HL-60/S4 treated with retinoic acid at 250 ng/mL for 4 days and 3 days (cell line): ENCODE measurements around the gene NFATC2.

Source experiments
- in situ Hi-C: fragments of 300-500 bp; cut with MboI; formaldehyde crosslinking; loops from 2 replicates; pipeline ENCODE4 v1.7.0; 2022; ENCODE audit warnings: low sequenced_read_pairs

Gene NFATC2

DNA sequence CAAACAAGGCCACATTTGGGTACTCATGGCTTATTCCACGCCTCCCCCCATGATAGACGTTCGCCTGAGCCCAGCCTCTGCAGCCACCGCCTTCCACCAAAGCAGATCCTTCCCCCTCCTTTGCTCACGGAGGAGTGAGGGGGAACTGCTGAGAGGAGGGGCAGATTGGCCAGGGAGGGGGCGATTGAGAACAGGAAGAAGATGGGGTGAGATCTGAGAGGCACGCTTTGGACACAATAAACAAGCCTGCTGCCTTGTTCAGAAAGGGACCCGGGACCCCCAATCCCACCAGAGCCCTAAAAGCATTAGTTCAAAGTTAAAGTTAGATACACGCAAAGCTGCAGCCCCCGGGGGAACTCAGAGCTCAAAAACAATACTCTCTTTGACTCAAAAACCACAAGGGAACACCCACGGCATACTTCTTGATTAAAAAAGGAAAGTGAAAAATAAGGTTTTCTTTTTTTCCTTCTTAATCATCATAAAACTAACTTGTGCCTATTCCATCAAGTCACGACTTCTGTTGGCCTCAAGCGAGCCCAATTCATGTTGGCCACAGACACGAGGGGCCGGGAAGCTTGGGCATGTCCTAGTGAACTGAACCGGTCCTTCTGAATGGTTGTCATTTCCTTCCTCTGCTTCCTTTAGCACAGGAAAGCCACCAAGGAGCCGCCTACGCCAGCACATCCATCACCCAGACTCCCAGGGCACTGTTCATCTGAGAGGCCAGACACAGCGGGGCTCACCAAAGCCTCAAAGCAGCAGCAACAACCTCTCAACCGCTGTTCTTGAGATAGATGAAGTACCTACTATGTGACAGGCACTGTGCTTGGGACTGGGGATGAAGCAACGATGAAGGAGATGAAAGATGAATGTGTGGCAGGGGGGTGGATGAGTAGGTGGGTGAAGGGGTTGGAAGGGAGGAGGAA lies 44.7 kb downstream of the NFATC2 start:
- in situ Hi-C loops: no loop called here

DNA sequence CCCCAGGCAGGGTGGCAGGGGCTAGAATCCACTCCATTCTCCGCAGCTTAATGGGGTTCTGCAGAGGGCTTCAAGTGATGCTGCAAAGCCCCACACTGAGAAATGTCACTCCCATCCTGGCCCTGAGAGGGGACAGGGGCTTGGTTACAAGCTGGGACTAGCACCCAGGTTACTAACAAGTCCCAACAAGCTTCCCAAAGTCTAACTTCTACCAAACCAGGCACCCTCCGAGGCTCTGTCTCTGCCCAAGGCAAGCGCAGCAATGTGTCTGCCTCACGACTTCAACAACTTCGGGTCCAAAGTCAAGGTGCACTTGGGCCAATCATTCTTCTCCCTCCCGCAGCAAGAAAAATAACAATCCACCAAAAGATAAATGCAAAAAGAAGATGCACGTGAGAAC lies 45.6 kb downstream of the NFATC2 start:
- in situ Hi-C loops: no loop called here

GRCh38 chr20:51495921-51496545 lies 46.5 kb downstream of the NFATC2 start:
- in situ Hi-C loops: no loop called here

- in situ Hi-C loops: no loop called here
Observed at GRCh38 chr20:51495291-51495690, 47.2 kb downstream of the NFATC2 start.

- in situ Hi-C loops: no loop called here
Observed at GRCh38 chr20:51494241-51495110, 48.0 kb downstream of the NFATC2 start.

DNA sequence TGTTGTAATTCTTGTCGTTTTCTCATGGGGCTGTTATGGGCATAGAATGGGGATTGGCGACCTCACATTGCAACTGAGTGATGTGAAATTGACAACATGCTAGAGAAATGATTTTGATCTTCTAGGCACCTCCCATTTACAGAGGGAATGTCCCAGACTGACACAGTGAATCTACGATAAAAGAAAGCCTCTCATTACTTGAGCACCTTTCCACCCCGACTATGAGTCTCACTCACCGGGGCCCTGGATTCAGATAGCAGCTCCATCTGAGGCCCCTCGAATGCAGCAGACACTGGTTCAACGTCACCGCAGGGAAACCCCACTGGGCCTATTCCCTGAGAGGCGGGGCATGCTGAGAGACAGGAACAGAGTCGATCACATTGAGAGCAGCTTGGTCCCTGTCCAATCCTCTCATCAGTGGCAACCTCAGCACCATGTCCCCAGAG lies 49.1 kb downstream of the NFATC2 start:
- in situ Hi-C loops: no loop called here

DNA sequence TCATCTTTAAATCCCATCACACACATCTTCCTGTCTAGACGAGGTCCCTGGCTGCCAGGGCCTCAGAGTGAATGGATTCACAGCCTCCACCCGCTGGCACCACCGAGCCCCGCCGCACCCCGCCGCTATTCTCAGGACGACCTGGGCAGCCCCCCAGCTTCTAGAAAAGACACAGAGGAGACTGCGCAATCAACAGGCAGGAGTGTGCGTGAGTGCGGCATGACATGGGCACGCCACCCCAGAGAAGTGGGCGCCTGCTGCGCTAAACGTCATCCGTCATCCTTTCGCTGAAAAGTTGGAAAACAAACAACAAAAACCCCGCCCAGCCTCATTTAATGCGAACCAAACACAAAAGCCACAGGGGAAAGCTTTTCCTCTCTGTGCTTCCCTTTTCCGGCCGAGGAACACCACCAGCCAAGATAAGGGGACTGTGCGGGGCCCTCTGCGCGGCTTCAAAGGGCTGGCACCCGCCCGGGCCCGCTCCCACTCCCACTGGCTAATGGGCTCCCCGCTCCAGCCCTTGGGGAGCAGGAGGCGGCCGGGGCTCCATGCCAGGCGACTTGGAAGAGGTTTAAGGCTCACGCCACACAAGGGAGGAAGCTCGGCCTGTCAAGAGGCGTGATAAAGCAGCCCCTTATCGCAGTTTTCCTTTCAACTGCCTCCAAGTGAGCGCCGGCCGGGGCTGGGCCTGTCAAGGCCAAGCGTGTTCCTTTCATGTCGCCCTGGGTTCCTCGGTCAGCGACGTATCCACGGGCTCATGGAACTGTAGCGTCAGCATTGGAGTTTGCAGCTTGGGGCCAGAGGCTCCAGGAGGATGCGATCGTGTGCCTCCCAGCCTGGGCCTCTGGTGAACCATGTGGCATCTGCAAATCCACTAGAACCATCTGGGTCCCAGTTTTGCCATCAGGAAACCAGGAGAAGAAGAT lies 50.1 kb downstream of the NFATC2 start:
- in situ Hi-C loops: no loop called here

- in situ Hi-C loops: no loop called here
Observed at GRCh38 chr20:51491393-51491792, 51.1 kb downstream of the NFATC2 start.

- in situ Hi-C loops: no loop called here
Observed at GRCh38 chr20:51490635-51491034, 51.9 kb downstream of the NFATC2 start.

- in situ Hi-C loops: no loop called here
Observed at GRCh38 chr20:51489611-51490010, 52.9 kb downstream of the NFATC2 start.

- in situ Hi-C loops: no loop called here
Observed at GRCh38 chr20:51488331-51488730, 54.2 kb downstream of the NFATC2 start.

GRCh38 chr20:51487565-51488268 lies 54.8 kb downstream of the NFATC2 start:
- in situ Hi-C loops: no loop called here

DNA sequence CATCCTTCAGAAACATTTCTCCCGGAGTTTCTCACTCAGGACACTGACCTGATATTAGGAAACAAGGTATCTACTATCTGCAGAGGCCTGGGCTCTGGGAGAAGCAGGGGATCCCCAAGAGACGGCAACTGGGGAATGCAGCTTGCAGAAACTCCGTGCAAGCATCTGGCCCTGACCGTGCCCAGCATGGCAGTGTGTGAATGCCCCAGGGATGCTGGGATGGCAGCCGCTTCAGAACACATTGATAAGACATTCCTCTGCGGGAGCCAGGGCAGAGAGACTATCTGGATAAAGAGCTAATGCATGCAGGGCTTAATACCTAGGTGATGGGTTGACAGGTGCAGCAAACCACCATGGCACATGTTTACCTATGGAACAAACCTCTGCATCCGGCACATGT lies 55.4 kb downstream of the NFATC2 start:
- in situ Hi-C loops: no loop called here

- in situ Hi-C loops: no loop called here
Observed at GRCh38 chr20:51486197-51487005, 56.1 kb downstream of the NFATC2 start.

DNA sequence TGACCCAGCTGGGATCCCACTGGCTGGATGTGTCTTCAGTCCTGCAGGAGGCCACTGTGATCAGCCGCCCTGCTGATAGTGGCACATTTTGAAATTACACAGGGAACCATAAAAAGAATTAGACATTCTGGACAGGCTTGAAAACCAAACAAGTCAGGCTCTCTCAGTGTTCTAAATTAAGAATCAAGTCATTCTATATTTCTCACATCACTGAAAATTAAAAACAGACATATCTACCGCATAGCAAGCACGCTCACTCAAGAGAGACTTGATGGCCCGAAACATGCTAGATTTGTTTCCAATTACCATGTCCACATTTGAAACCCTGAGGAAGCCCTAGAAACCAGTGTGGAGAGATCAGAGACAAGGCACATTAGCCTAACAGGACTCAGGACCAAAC lies 57.7 kb downstream of the NFATC2 start:
- in situ Hi-C loops: no loop called here

- in situ Hi-C loops: no loop called here
Observed at GRCh38 chr20:51484141-51484815, 58.2 kb downstream of the NFATC2 start.

- in situ Hi-C loops: no loop called here
Observed at GRCh38 chr20:51482836-51483473, 59.6 kb downstream of the NFATC2 start.
